ENCODE data around the gene ETS1. TPM values are rescaled to one million over a fixed set of nuclear protein-coding genes. Genes with fewer than 3 reads are reported as not detected.
A peak's percentile ranks its signal among the peaks of the same experiment; 100 is the strongest.

The ETS1 gene
- total RNA-seq, 1 experiment from 2014 or later, result 29.9 TPM

DNA sequence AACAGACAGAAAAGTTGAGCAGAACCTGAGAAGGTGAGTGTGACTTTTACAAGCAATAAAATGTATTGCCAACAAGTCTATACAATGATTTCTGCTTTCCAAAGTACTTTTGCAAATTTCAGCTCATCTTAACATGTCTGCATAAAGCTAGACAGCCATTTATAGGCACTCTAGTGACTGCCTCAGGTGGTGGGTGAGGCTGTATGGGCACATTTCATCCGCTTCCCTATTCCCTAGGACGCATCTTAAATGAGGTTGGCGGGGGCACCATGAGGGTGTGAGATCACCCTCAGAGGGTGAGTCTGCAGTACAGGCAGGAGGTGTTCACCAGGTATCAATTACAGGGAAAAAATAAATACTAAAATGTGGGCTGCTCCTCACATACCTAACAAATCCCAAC, 110.1 kb downstream of the ETS1 start:
- no peaks in the 10 kb centered on the region for H3K27me3 ChIP-seq (ENCODE audit: insufficient read depth, low read length)
- H2BK12ac ChIP-seq (ENCODE audit: insufficient read length, low read depth, low read length), result no peak overlapping the region
- H2BK120ac ChIP-seq (ENCODE audit: low read depth, low read length, poor library complexity, severe bottlenecking), result no peak overlapping the region
- H3K56ac ChIP-seq (ENCODE audit: insufficient read length, low read depth, low read length), result no peak overlapping the region
- H4K8ac ChIP-seq (replicated peaks; ENCODE audit: insufficient read length, low read depth, low read length), result no peak overlapping the region
- no peak overlapping the region for H4K91ac ChIP-seq (ENCODE audit: insufficient read length, low read depth, low read length)
- H4K5ac ChIP-seq (ENCODE audit: insufficient read length, low read depth, low read length), result no peak overlapping the region
- no peak for TF ChIP-seq CTCF (conservative IDR thresholded peaks at IDR 0.05)
- H3K27ac Mint-ChIP-seq, result no peak overlapping the region
- peaks cover 3% of the 10 kb centered on the region for H3K79me1 ChIP-seq (ENCODE audit: insufficient read depth, low read depth, low read length, poor library complexity, severe bottlenecking)
- DNase-seq, result no peak
- no peaks in the 10 kb centered on the region for H3K27me3 Mint-ChIP-seq (ENCODE audit: low read depth)
- no CpG with 5 or more reads among the region's 3 CpGs for WGBS (ENCODE audit: extremely low coverage, insufficient read length, low lambda C conversion rate)
- H2BK5ac ChIP-seq (ENCODE audit: insufficient read length, low read length), result no peak overlapping the region
- H3K27ac ChIP-seq (ENCODE audit: insufficient read length, low read depth, low read length), result no peak overlapping the region
- peaks cover 0 to 24% (median 7%) of the 10 kb centered on the region in 3 experiments; a peak in 3 of 7 replicates for H3K36me3 Mint-ChIP-seq (ENCODE audit: insufficient read depth in 1 of 3, low read depth in 3 of 3)
- H4K20me1 ChIP-seq (ENCODE audit: control insufficient read depth, insufficient read depth, insufficient read length), result no peaks in the 10 kb centered on the region
- no peak overlapping the region for H2AFZ ChIP-seq (ENCODE audit: low read length)
- no peak overlapping the region for H3K9ac ChIP-seq (ENCODE audit: extremely low read depth, insufficient read length, low read length)
- no peak overlapping the region for H2AK5ac ChIP-seq (ENCODE audit: insufficient read length, low read length)
- no peak overlapping the region for H3K4me2 ChIP-seq (ENCODE audit: insufficient read depth, insufficient read length, low read length)
- H3K14ac ChIP-seq (ENCODE audit: insufficient read depth, low read length), result no peak overlapping the region
- peaks cover 5 to 10% of the 10 kb centered on the region in 2 experiments for H3K4me1 Mint-ChIP-seq
- 0 out of 2 replicates have a peak overlapping the region, but pooled peaks have one; percentile 12 for H2BK15ac ChIP-seq (ENCODE audit: low read depth, low read length)
- H2BK20ac ChIP-seq (ENCODE audit: low read depth, low read length, poor library complexity, severe bottlenecking), result no peak overlapping the region
- H3K4me1 ChIP-seq (ENCODE audit: insufficient read depth, low read length), result no peaks in the 10 kb centered on the region
- H3K4me3 Mint-ChIP-seq, result no peak overlapping the region
- no peak overlapping the region for H3T11ph ChIP-seq (ENCODE audit: low read length)
- no peaks in the 10 kb centered on the region for H3K79me2 ChIP-seq (ENCODE audit: insufficient read depth, low read length)
- no peaks in the 10 kb centered on the region for H3K9me3 Mint-ChIP-seq
- H3K23me2 ChIP-seq (ENCODE audit: insufficient read length, low read depth, low read length, poor library complexity, severe bottlenecking), result no peaks in the 10 kb centered on the region
- no peak overlapping the region for H3K18ac ChIP-seq (ENCODE audit: insufficient read length, low read depth, low read length)
- no peaks in the 10 kb centered on the region for H3K9me3 ChIP-seq (ENCODE audit: control insufficient read depth, low read depth, low read length)
- no peak overlapping the region for H3K23ac ChIP-seq (ENCODE audit: insufficient read length, low read depth, low read length)
- H3K4ac ChIP-seq (ENCODE audit: low read depth, low read length), result no peak overlapping the region

All from H9 (cell line).